Mucosa of rectum (tissue), 2 donors: Measurements from ENCODE around the gene SLC6A3.

ENCODE experiments used
- H3K27ac ChIP-seq, 2 donors: one replicate each; pipeline ENCODE4 v1.7.0; 2013; ENCODE audit warnings: inconsistent platforms in 2 of 2, low read depth in 2 of 2, low read length in 2 of 2
- H3K27me3 ChIP-seq, 2 donors: one replicate each; pipeline ENCODE4 v1.7.0; 2013; ENCODE audit warnings: low read length in 2 of 2; ENCODE audit not compliant: control insufficient read depth in 2 of 2, insufficient read depth in 2 of 2
- H3K36me3 ChIP-seq, 2 donors: one replicate each; pipeline ENCODE4 v1.7.0; 2013; ENCODE audit warnings: low read length in 2 of 2; ENCODE audit not compliant: control insufficient read depth in 2 of 2, insufficient read depth in 2 of 2
- H3K4me1 ChIP-seq, 2 donors: one replicate each; pipeline ENCODE4 v1.7.0; 2013; ENCODE audit warnings: low read length in 2 of 2, mild to moderate bottlenecking in 1 of 2; ENCODE audit not compliant: control insufficient read depth in 2 of 2, insufficient read depth in 2 of 2
- H3K4me3 ChIP-seq, 2 donors: one replicate each; pipeline ENCODE4 v1.7.0; 2013; ENCODE audit warnings: low read length in 2 of 2
- H3K9ac ChIP-seq, 2 donors: one replicate each; pipeline ENCODE4 v1.7.0; 2013; ENCODE audit warnings: low read length in 2 of 2, low read depth in 1 of 2, mild to moderate bottlenecking in 1 of 2
- H3K9me3 ChIP-seq, 2 donors: one replicate each; pipeline ENCODE4 v1.7.0; 2013; ENCODE audit warnings: low read length in 2 of 2; ENCODE audit not compliant: control insufficient read depth in 2 of 2
- donor health status: healthy.
- donor health status: Normal muscosa, but diverticular disease.

SLC6A3 gene

GRCh38 chr5:1441166-1441865 is 3.9 kb downstream of the SLC6A3 start:
- no peaks in the 10 kb centered on the region for H3K9me3 ChIP-seq
- no peak overlapping the region for H3K4me3 ChIP-seq
- no peaks in the 10 kb centered on the region for H3K36me3 ChIP-seq
- no peak overlapping the region for H3K9ac ChIP-seq
- H3K27me3 ChIP-seq = peaks cover 13 to 23% of the 10 kb centered on the region in 2 donors
- no peak overlapping the region for H3K27ac ChIP-seq
- no peaks in the 10 kb centered on the region for H3K4me1 ChIP-seq

GRCh38 chr5:1440098-1440493 is 5.1 kb downstream of the SLC6A3 start:
- no peaks in the 10 kb centered on the region for H3K9me3 ChIP-seq
- H3K4me3 ChIP-seq = no peak overlapping the region
- no peaks in the 10 kb centered on the region for H3K4me1 ChIP-seq
- peaks cover 13 to 20% of the 10 kb centered on the region in 2 donors for H3K27me3 ChIP-seq
- no peak overlapping the region for H3K9ac ChIP-seq
- H3K36me3 ChIP-seq = no peaks in the 10 kb centered on the region
- H3K27ac ChIP-seq = no peak overlapping the region

GRCh38 chr5:1439388-1440097 is 5.7 kb downstream of the SLC6A3 start:
- Histone ChIP-seq H3K4me3 (no peak overlapping the region), H3K27me3 (peaks cover 13 to 20% of the 10 kb centered on the region in 2 donors), H3K27ac (no peak overlapping the region), H3K9me3 (no peaks in the 10 kb centered on the region), H3K4me1 (no peaks in the 10 kb centered on the region), H3K9ac (no peak overlapping the region), H3K36me3 (no peaks in the 10 kb centered on the region)

GRCh38 chr5:1438871-1439270 is 6.4 kb downstream of the SLC6A3 start:
- Histone ChIP-seq H3K27ac (no peak overlapping the region), H3K4me1 (no peaks in the 10 kb centered on the region), H3K9me3 (no peaks in the 10 kb centered on the region), H3K9ac (no peak overlapping the region), H3K4me3 (no peak overlapping the region), H3K27me3 (peaks cover 7 to 15% of the 10 kb centered on the region in 2 donors), H3K36me3 (no peaks in the 10 kb centered on the region)

- Histone ChIP-seq H3K27ac (no peak overlapping the region), H3K4me3 (no peak overlapping the region), H3K9ac (no peak overlapping the region), H3K36me3 (no peaks in the 10 kb centered on the region), H3K27me3 (peaks cover 2 to 9% of the 10 kb centered on the region in 2 donors), H3K4me1 (no peaks in the 10 kb centered on the region), H3K9me3 (no peaks in the 10 kb centered on the region)
Observed at GRCh38 chr5:1437876-1438559, 7.2 kb downstream of the SLC6A3 start.

GRCh38 chr5:1437226-1437829 is 7.9 kb downstream of the SLC6A3 start:
- Histone ChIP-seq H3K4me1 (no peaks in the 10 kb centered on the region), H3K27me3 (peaks cover 0 to 5% of the 10 kb centered on the region in 2 donors), H3K9ac (no peak overlapping the region), H3K4me3 (no peak overlapping the region), H3K9me3 (no peaks in the 10 kb centered on the region), H3K36me3 (no peaks in the 10 kb centered on the region), H3K27ac (no peak overlapping the region)

- no peaks in the 10 kb centered on the region for H3K36me3 ChIP-seq
Observed at GRCh38 chr5:1436681-1437080, 8.6 kb downstream of the SLC6A3 start.

GRCh38 chr5:1436036-1436435 is 9.2 kb downstream of the SLC6A3 start:
- no peak overlapping the region for H3K4me3 ChIP-seq
- H3K4me1 ChIP-seq = no peaks in the 10 kb centered on the region
- peaks cover 0 to 5% of the 10 kb centered on the region in 2 donors for H3K27me3 ChIP-seq
- H3K27ac ChIP-seq = no peak overlapping the region
- H3K9ac ChIP-seq = no peak overlapping the region
- no peaks in the 10 kb centered on the region for H3K9me3 ChIP-seq
- no peaks in the 10 kb centered on the region for H3K36me3 ChIP-seq

More at GRCh38 chr5:1436681-1437080, 8.6 kb downstream of the SLC6A3 start:
- Histone ChIP-seq H3K9me3 (no peaks in the 10 kb centered on the region), H3K9ac (no peak overlapping the region), H3K4me1 (no peaks in the 10 kb centered on the region), H3K27ac (no peak overlapping the region), H3K27me3 (peaks cover 0 to 5% of the 10 kb centered on the region in 2 donors), H3K4me3 (no peak overlapping the region)

GRCh38 chr5:1435369-1435768 is 9.9 kb downstream of the SLC6A3 start:
- no peaks in the 10 kb centered on the region for H3K27me3 ChIP-seq
- no peaks in the 10 kb centered on the region for H3K36me3 ChIP-seq
- H3K4me1 ChIP-seq = no peaks in the 10 kb centered on the region
- H3K9me3 ChIP-seq = no peaks in the 10 kb centered on the region
- no peak overlapping the region for H3K9ac ChIP-seq
- H3K27ac ChIP-seq = no peak overlapping the region
- H3K4me3 ChIP-seq = no peak overlapping the region

GRCh38 chr5:1432296-1432695 is 12.9 kb downstream of the SLC6A3 start:
- no peak overlapping the region for H3K9ac ChIP-seq
- no peak overlapping the region for H3K27ac ChIP-seq
- H3K27me3 ChIP-seq = no peaks in the 10 kb centered on the region
- peaks cover 6 to 9% of the 10 kb centered on the region in 2 donors for H3K9me3 ChIP-seq
- H3K36me3 ChIP-seq = no peaks in the 10 kb centered on the region
- H3K4me3 ChIP-seq = no peak overlapping the region
- no peaks in the 10 kb centered on the region for H3K4me1 ChIP-seq
